ENCODE data around the gene KCNF1. TPM values are rescaled to one million over a fixed set of nuclear protein-coding genes. Genes with fewer than 3 reads are reported as not detected.

The KCNF1 gene
- total and polyA plus RNA-seq, 4 donors, result 0.09 TPM; not detected in 3

- H3K4me3 ChIP-seq (ENCODE audit: low read depth in 1 of 3, low read length in 3 of 3), result no peak overlapping the region
- no peaks in the 10 kb centered on the region for H3K9me3 ChIP-seq (ENCODE audit: control insufficient read depth in 4 of 4, low read length in 3 of 4)
- no peak overlapping the region for H3K27ac ChIP-seq (ENCODE audit: low read depth in 1 of 2, low read length in 2 of 2)
- H3K36me3 ChIP-seq (ENCODE audit: control insufficient read depth in 4 of 4, insufficient read depth in 3 of 4, low read depth in 1 of 4, low read length in 3 of 4), result no peaks in the 10 kb centered on the region
- no peaks in the 10 kb centered on the region for H3K27me3 ChIP-seq (ENCODE audit: control insufficient read depth in 4 of 4, insufficient read depth in 4 of 4, low read length in 3 of 4)
- TF ChIP-seq NR2F2 (IDR thresholded peaks at IDR 0.05) (no peak), GABPA (IDR thresholded peaks at IDR 0.05 in 1 of 2, conservative IDR thresholded peaks at IDR 0.05 in 1 of 2) (no peak), HNF4A (conservative IDR thresholded peaks at IDR 0.05) (no peak), RXRA (IDR thresholded peaks at IDR 0.05) (no peak), FOXA2 (IDR thresholded peaks at IDR 0.05) (no peak), SP1 (IDR thresholded peaks at IDR 0.05) (no peak), ZBTB33 (IDR thresholded peaks at IDR 0.05) (no peak)
- H3K9ac ChIP-seq (ENCODE audit: low read depth in 1 of 2, low read length in 2 of 2), result no peak overlapping the region
- DNase-seq (ENCODE audit: low spot score), result no peak
- H3K4me1 ChIP-seq (ENCODE audit: control insufficient read depth in 4 of 4, insufficient read depth in 4 of 4, low read length in 3 of 4), result no peaks in the 10 kb centered on the region
- WGBS, result 83% methylated on average over 4 of the region's 4 CpGs
Measured at GRCh38 chr2:10894264-10894935, 17.3 kb upstream of the KCNF1 start.

GRCh38 chr2:10895231-10895630 is 16.5 kb upstream of the KCNF1 start:
- Histone ChIP-seq H3K9ac (ENCODE audit: low read depth in 1 of 2, low read length in 2 of 2) (no peak overlapping the region), H3K4me1 (ENCODE audit: control insufficient read depth in 4 of 4, insufficient read depth in 4 of 4, low read length in 3 of 4) (no peaks in the 10 kb centered on the region), H3K9me3 (ENCODE audit: control insufficient read depth in 4 of 4, low read length in 3 of 4) (no peaks in the 10 kb centered on the region), H3K36me3 (ENCODE audit: control insufficient read depth in 4 of 4, insufficient read depth in 3 of 4, low read depth in 1 of 4, low read length in 3 of 4) (no peaks in the 10 kb centered on the region), H3K27me3 (ENCODE audit: control insufficient read depth in 4 of 4, insufficient read depth in 4 of 4, low read length in 3 of 4) (no peaks in the 10 kb centered on the region), H3K4me3 (ENCODE audit: low read depth in 1 of 3, low read length in 3 of 3) (no peak overlapping the region), H3K27ac (ENCODE audit: low read depth in 1 of 2, low read length in 2 of 2) (no peak overlapping the region)
- DNase-seq (ENCODE audit: low spot score), result no peak
- no peak for TF ChIP-seq GABPA (IDR thresholded peaks at IDR 0.05 in 1 of 2, conservative IDR thresholded peaks at IDR 0.05 in 1 of 2)
- no peak for TF ChIP-seq FOXA1 (IDR thresholded peaks at IDR 0.05)
- TF ChIP-seq HNF4A (conservative IDR thresholded peaks at IDR 0.05), result no peak
- TF ChIP-seq YY1 (IDR thresholded peaks at IDR 0.05), result no peak
- TF ChIP-seq RAD21 (IDR thresholded peaks at IDR 0.05), result no peak
- TF ChIP-seq SP1 (IDR thresholded peaks at IDR 0.05), result no peak
- 88% methylated on average over 2 of the region's 2 CpGs for WGBS

GRCh38 chr2:10897956-10898355 is 13.8 kb upstream of the KCNF1 start:
- H3K27me3 ChIP-seq (ENCODE audit: control insufficient read depth in 4 of 4, insufficient read depth in 4 of 4, low read length in 3 of 4), result no peaks in the 10 kb centered on the region
- H3K4me3 ChIP-seq (ENCODE audit: low read depth in 1 of 3, low read length in 3 of 3), result no peak overlapping the region
- no peak overlapping the region for H3K27ac ChIP-seq (ENCODE audit: low read depth in 1 of 2, low read length in 2 of 2)
- no peaks in the 10 kb centered on the region for H3K9me3 ChIP-seq (ENCODE audit: control insufficient read depth in 4 of 4, low read length in 3 of 4)
- H3K36me3 ChIP-seq (ENCODE audit: control insufficient read depth in 4 of 4, insufficient read depth in 3 of 4, low read depth in 1 of 4, low read length in 3 of 4), result no peaks in the 10 kb centered on the region
- no peak for DNase-seq (ENCODE audit: low spot score)
- TF ChIP-seq SP1 (IDR thresholded peaks at IDR 0.05) (no peak), TAF1 (conservative IDR thresholded peaks at IDR 0.05) (no peak), ATF3 (IDR thresholded peaks at IDR 0.05) (no peak), MAX (IDR thresholded peaks at IDR 0.05) (no peak), YY1 (IDR thresholded peaks at IDR 0.05) (no peak), GABPA (IDR thresholded peaks at IDR 0.05 in 1 of 2, conservative IDR thresholded peaks at IDR 0.05 in 1 of 2) (no peak), JUND (IDR thresholded peaks at IDR 0.05) (no peak), REST (IDR thresholded peaks at IDR 0.05) (no peak)
- 94% methylated on average over 4 of the region's 4 CpGs for WGBS
- H3K4me1 ChIP-seq (ENCODE audit: control insufficient read depth in 4 of 4, insufficient read depth in 4 of 4, low read length in 3 of 4), result no peaks in the 10 kb centered on the region
- H3K9ac ChIP-seq (ENCODE audit: low read depth in 1 of 2, low read length in 2 of 2), result no peak overlapping the region
